SK-N-SH (cell line): ENCODE measurements around the gene SMARCA4. TPM values are rescaled to one million over a fixed set of nuclear protein-coding genes. Genes with fewer than 3 reads are reported as not detected.

ENCODE experiments used
- CTCF ChIA-PET: fragments of 300-600, 350-600 bp; formaldehyde crosslinking; extraction: SDS; loops from one replicate; lab custom pipeline; 2021; lab: Yijun Ruan, JAX
- POLR2A ChIA-PET: fragments of 350-600 bp; sonication (Branson Sonifier 250); formaldehyde crosslinking; extraction: SDS; loops from one replicate; lab custom pipeline; 2020; ENCODE audit warnings: antibody characterized with exemption, inconsistent platforms; lab: Yijun Ruan, JAX
- DNase-seq: peaks from one replicate; pipeline ENCODE4 v3.0.0; 2012
- H2AFZ ChIP-seq: fragments of 200-600 bp; sonication (generic); 2 replicates; pipeline ENCODE4 v1.8.1; 2016; ENCODE audit warnings: antibody characterized with exemption, mild to moderate bottlenecking, low read depth
- H3F3A ChIP-seq: fragments of 200-600 bp; sonication (generic); replicated peaks from 2 replicates; pipeline ENCODE3; 2016; ENCODE audit warnings: antibody characterized with exemption, mild to moderate bottlenecking; ENCODE audit not compliant: insufficient read depth
- H3K27ac ChIP-seq, 2 experiments: fragments of 200-500 bp in 1 of 2; fragments of 200-600 bp in 1 of 2; sonication (Bioruptor generic) in 1 of 2; sonication (generic), shearing (Covaris generic) in 1 of 2; 2 replicates each; pipeline versions ENCODE4 v1.5.1 to v1.6.1; 2014 to 2016; ENCODE audit warnings: low read depth in 2 of 2, inconsistent platforms in 1 of 2, low read length in 1 of 2, mild to moderate bottlenecking in 1 of 2, mixed read lengths in 1 of 2
- H3K27me3 ChIP-seq: fragments of 200-600 bp; sonication (generic), shearing (Covaris generic); 2 replicates; pipeline ENCODE4 v1.6.1; 2016; ENCODE audit warnings: mixed run types; ENCODE audit not compliant: insufficient read depth
- H3K36me3 ChIP-seq, 2 experiments: fragments of 200-500 bp in 1 of 2; fragments of 200-600 bp in 1 of 2; sonication (Bioruptor generic) in 1 of 2; sonication (generic) in 1 of 2; replicated peaks in 1 of 2; 2 replicates each; pipeline versions ENCODE3 to v1.5.1; 2014 to 2016; ENCODE audit warnings: low read length in 1 of 2, mild to moderate bottlenecking in 1 of 2; ENCODE audit not compliant: insufficient read depth in 2 of 2, control insufficient read depth in 1 of 2
- H3K4me1 ChIP-seq, 2 experiments: fragments of 200-500 bp in 1 of 2; fragments of 200-600 bp in 1 of 2; sonication (Bioruptor generic) in 1 of 2; sonication (generic), shearing (Covaris generic) in 1 of 2; 2 replicates each; pipeline versions ENCODE4 v1.5.1 to v1.6.1; 2014 to 2016; ENCODE audit warnings: low read depth in 1 of 2, low read length in 1 of 2, mixed run types in 1 of 2; ENCODE audit not compliant: insufficient read depth in 2 of 2, control insufficient read depth in 1 of 2
- H3K4me2 ChIP-seq: fragments of 200-600 bp; sonication (generic), shearing (Covaris generic); 2 replicates; pipeline ENCODE4 v1.6.1; 2017; ENCODE audit warnings: mixed run types
- H3K4me3 ChIP-seq, 2 experiments: fragments of 200-500 bp in 1 of 2; fragments of 200-600 bp in 1 of 2; sonication (Bioruptor generic) in 1 of 2; sonication (generic), shearing (Covaris generic) in 1 of 2; 2 replicates each; pipeline versions ENCODE4 v1.5.1 to v1.8.1; 2014 to 2016; ENCODE audit warnings: low read depth in 2 of 2, inconsistent platforms in 1 of 2, low read length in 1 of 2, mild to moderate bottlenecking in 1 of 2, mixed read lengths in 1 of 2, moderate library complexity in 1 of 2
- H3K79me2 ChIP-seq: fragments of 200-600 bp; sonication (generic); 2 replicates; pipeline ENCODE4 v1.8.1; 2017; ENCODE audit warnings: mild to moderate bottlenecking; ENCODE audit not compliant: insufficient read depth
- H3K9ac ChIP-seq: fragments of 200-600 bp; sonication (generic); 2 replicates; pipeline ENCODE4 v1.6.1; 2017; ENCODE audit warnings: mixed run types
- H3K9me2 ChIP-seq: fragments of 200-600 bp; sonication (generic); 2 replicates; pipeline ENCODE4 v1.6.1; 2017; ENCODE audit warnings: mixed run types
- H3K9me3 ChIP-seq: fragments of 200-600 bp; sonication (generic); 2 replicates; pipeline ENCODE4 v1.6.1; 2017; ENCODE audit warnings: mixed run types, mild to moderate bottlenecking, moderate library complexity
- H4K20me1 ChIP-seq: fragments of 200-600 bp; sonication (generic); 2 replicates; pipeline ENCODE4 v1.6.1; 2017; ENCODE audit warnings: mild to moderate bottlenecking, mixed run types; ENCODE audit not compliant: insufficient read depth
- CHD2 ChIP-seq: fragments of 150-350 bp; IDR thresholded peaks from 2 replicates; pipeline ENCODE4 v1.6.1; 2018; ENCODE audit warnings: low read length; ENCODE audit not compliant: partially characterized antibody
- EP300 ChIP-seq, 2 experiments: IDR thresholded peaks; 2 replicates each; pipeline versions ENCODE4 v1.4.0 to v1.6.1; 2012; ENCODE audit warnings: borderline replicate concordance in 1 of 2, low read depth in 1 of 2, low read length in 1 of 2
- EZH2phosphoT487 ChIP-seq: fragments of 200-600 bp; sonication (generic); IDR thresholded peaks from 2 replicates; pipeline ENCODE4 v1.6.1; 2017; ENCODE audit warnings: low read depth, mixed run types, mild to moderate bottlenecking, antibody characterized with exemption, moderate library complexity, borderline replicate concordance
- FOSL2 ChIP-seq: IDR thresholded peaks from 2 replicates; pipeline ENCODE4 v1.4.0; 2012; ENCODE audit warnings: low read depth, mild to moderate bottlenecking, moderate library complexity, borderline replicate concordance
- FOXJ3 ChIP-seq: sonication (generic); formaldehyde crosslinking; IDR thresholded peaks from 2 replicates; pipeline ENCODE4 v1.5.1; 2020; ENCODE audit warnings: mild to moderate bottlenecking, missing genetic modification reagents
- FOXM1 ChIP-seq: IDR thresholded peaks from 2 replicates; pipeline ENCODE4 v1.4.0; 2012; ENCODE audit warnings: low read depth, mild to moderate bottlenecking
- GABPA ChIP-seq: IDR thresholded peaks from 2 replicates; pipeline ENCODE4 v1.4.0; 2012; ENCODE audit warnings: low read depth, mild to moderate bottlenecking
- JUND ChIP-seq: IDR thresholded peaks from 2 replicates; pipeline ENCODE4 v1.4.0; 2012
- MEF2A ChIP-seq: IDR thresholded peaks from 2 replicates; pipeline ENCODE4 v1.4.0; 2012; ENCODE audit warnings: low read depth, borderline replicate concordance
- POLR2AphosphoS5 ChIP-seq: IDR thresholded peaks from 2 replicates; pipeline ENCODE4 v1.6.1; 2012; ENCODE audit warnings: low read depth, low read length
- RFX5 ChIP-seq: IDR thresholded peaks from 2 replicates; pipeline ENCODE4 v1.6.1; 2012; ENCODE audit warnings: mild to moderate bottlenecking, improper control_type of control experiment, low read length
- RXRA ChIP-seq: IDR thresholded peaks from 2 replicates; pipeline ENCODE4 v1.4.0; 2012; ENCODE audit warnings: low read depth, mild to moderate bottlenecking, borderline replicate concordance
- SIN3A ChIP-seq: IDR thresholded peaks from 2 replicates; pipeline ENCODE4 v1.6.1; 2012; ENCODE audit warnings: low read depth, mild to moderate bottlenecking, low read length, moderate library complexity, borderline replicate concordance
- SMC3 ChIP-seq: IDR thresholded peaks from 2 replicates; pipeline ENCODE4 v1.6.1; 2012; ENCODE audit warnings: low read depth, low read length, improper control_type of control experiment
- TAF1 ChIP-seq: IDR thresholded peaks from 2 replicates; pipeline ENCODE4 v1.6.1; 2012; ENCODE audit warnings: low read depth, mild to moderate bottlenecking, low read length, moderate library complexity, borderline replicate concordance
- TCF12 ChIP-seq: IDR thresholded peaks from 2 replicates; pipeline ENCODE4 v1.4.0; 2012
- YY1 ChIP-seq: IDR thresholded peaks from 2 replicates; pipeline ENCODE4 v1.4.0; 2012; ENCODE audit warnings: low read depth, mild to moderate bottlenecking
- WGBS: methylation state at CpG from one replicate; pipeline ENCODE4 v1.1.6; 2017; ENCODE audit warnings: low lambda C conversion rate; 5-methylcytosine and 5-hydroxymethylcytosine counted together
- polyA plus RNA-seq, 3 experiments: library from polyadenylated mRNA; depleted of rRNA; stranded (reverse); fragments of >200 nt; gene quantifications; 2 replicates each; pipeline ENCODE4 v1.2.3, GENCODE V29; 2012
- TF ChIP-seq, protein P1 (sequence below): IDR thresholded peaks from 2 replicates; pipeline ENCODE4 v1.4.0; 2012; ENCODE audit warnings: low read depth, borderline replicate concordance
- TF ChIP-seq, protein P2 (sequence below): IDR thresholded peaks from 2 replicates; pipeline ENCODE4 v1.4.0; 2012; ENCODE audit warnings: low read depth
- TF ChIP-seq, protein P3 (sequence below): IDR thresholded peaks from 2 replicates; pipeline ENCODE4 v1.6.1; 2012; ENCODE audit warnings: mild to moderate bottlenecking, low read depth, low read length, moderate library complexity

Gene SMARCA4
- polyA plus RNA-seq, 1 of the 3 experiments (the other 2 are of a cell fraction), result 90.7 TPM

DNA sequence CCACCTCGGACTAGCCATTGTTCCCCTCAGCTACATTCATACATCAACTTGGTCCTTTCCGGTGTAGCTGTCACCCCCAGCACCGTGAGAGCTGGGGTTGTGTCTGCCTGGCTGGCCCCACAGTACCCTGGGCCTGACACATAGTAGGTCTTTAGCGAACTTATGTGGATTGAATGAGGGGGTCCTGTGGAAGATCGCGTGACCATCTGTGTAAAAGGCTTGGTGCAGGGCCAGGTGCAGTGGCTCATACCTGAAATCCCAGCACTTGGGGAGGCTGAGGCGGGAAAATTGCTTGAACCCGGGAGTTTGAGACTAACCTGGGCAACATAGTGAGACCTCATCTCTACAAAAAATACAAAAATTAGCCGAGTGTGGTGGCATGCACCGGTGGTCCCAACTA lies 2.0 kb downstream of the SMARCA4 start:
- Histone ChIP-seq H3K27me3 (no peaks in the 10 kb centered on the region), H3K4me2 (peak overlapping the region; percentile 80), H3K4me1 (peaks cover 0 to 9% of the 10 kb centered on the region in 2 experiments; a peak in 2 of 4 replicates), H3K27ac (no peak overlapping the region), H4K20me1 (peaks cover 50% of the 10 kb centered on the region), H3K9me3 (no peaks in the 10 kb centered on the region), H3K36me3 (no peaks in the 10 kb centered on the region), H3K9ac (no peak overlapping the region), H3F3A (peaks cover 4% of the 10 kb centered on the region), H3K79me2 (peaks cover 78% of the 10 kb centered on the region), H3K4me3 (0 out of 4 replicates have a peak overlapping the region, but pooled peaks of 1 of the 2 experiments have one; percentile 76), H2AFZ (no peak overlapping the region), H3K9me2 (no peaks in the 10 kb centered on the region)
- CTCF ChIA-PET, result interaction anchor here (1.3 kb wide), 1 partner anchor 21 kb away, joined by 5 read pairs; no protein-coding TSS in a partner anchor
- no peak for DNase-seq
- TF ChIP-seq, protein P1, sequence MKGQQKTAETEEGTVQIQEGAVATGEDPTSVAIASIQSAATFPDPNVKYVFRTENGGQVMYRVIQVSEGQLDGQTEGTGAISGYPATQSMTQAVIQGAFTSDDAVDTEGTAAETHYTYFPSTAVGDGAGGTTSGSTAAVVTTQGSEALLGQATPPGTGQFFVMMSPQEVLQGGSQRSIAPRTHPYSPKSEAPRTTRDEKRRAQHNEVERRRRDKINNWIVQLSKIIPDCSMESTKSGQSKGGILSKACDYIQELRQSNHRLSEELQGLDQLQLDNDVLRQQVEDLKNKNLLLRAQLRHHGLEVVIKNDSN, result no peak
- TF ChIP-seq FOSL2 (no peak), GABPA (no peak), POLR2AphosphoS5 (no peak), FOXJ3 (no peak), FOXM1 (no peak), RXRA (no peak), JUND (no peak), TCF12 (no peak), RFX5 (no peak), SIN3A (no peak), MEF2A (no peak), EZH2phosphoT487 (no peak), TAF1 (no peak), CHD2 (no peak), YY1 (no peak), EP300 (IDR thresholded peaks at IDR 0.05; ENCODE audit: borderline replicate concordance in 1 of 2, low read depth in 1 of 2, low read length in 1 of 2) (no peak), SMC3 (no peak)
- TF ChIP-seq, protein P2, sequence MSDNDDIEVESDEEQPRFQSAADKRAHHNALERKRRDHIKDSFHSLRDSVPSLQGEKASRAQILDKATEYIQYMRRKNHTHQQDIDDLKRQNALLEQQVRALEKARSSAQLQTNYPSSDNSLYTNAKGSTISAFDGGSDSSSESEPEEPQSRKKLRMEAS, result no peak
- TF ChIP-seq, protein P3, sequence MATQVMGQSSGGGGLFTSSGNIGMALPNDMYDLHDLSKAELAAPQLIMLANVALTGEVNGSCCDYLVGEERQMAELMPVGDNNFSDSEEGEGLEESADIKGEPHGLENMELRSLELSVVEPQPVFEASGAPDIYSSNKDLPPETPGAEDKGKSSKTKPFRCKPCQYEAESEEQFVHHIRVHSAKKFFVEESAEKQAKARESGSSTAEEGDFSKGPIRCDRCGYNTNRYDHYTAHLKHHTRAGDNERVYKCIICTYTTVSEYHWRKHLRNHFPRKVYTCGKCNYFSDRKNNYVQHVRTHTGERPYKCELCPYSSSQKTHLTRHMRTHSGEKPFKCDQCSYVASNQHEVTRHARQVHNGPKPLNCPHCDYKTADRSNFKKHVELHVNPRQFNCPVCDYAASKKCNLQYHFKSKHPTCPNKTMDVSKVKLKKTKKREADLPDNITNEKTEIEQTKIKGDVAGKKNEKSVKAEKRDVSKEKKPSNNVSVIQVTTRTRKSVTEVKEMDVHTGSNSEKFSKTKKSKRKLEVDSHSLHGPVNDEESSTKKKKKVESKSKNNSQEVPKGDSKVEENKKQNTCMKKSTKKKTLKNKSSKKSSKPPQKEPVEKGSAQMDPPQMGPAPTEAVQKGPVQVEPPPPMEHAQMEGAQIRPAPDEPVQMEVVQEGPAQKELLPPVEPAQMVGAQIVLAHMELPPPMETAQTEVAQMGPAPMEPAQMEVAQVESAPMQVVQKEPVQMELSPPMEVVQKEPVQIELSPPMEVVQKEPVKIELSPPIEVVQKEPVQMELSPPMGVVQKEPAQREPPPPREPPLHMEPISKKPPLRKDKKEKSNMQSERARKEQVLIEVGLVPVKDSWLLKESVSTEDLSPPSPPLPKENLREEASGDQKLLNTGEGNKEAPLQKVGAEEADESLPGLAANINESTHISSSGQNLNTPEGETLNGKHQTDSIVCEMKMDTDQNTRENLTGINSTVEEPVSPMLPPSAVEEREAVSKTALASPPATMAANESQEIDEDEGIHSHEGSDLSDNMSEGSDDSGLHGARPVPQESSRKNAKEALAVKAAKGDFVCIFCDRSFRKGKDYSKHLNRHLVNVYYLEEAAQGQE, result no peak
- POLR2A ChIA-PET, result no interaction called here
- WGBS, result 93% methylated on average over 10 of the region's 10 CpGs
